Hepatocyte (in vitro differentiated cells): ENCODE measurements around the gene KCNQ1.

Experiments
- CTCF ChIP-seq: fragments of 200-600 bp; sonication (generic); IDR thresholded peaks from 2 replicates; pipeline ENCODE4 v1.5.1; 2016; ENCODE audit warnings: antibody characterized with exemption, mild to moderate bottlenecking; ENCODE audit not compliant: poor library complexity
- EZH2 ChIP-seq: fragments of 200-600 bp; sonication (generic); IDR thresholded peaks from 2 replicates; pipeline ENCODE4 v1.6.1; 2016; ENCODE audit warnings: antibody characterized with exemption, mild to moderate bottlenecking, borderline replicate concordance
- EZH2phosphoT487 ChIP-seq: fragments of 200-600 bp; sonication (generic); IDR thresholded peaks from one replicate; pipeline ENCODE4 v1.6.1; 2018; ENCODE audit warnings: antibody characterized with exemption, mild to moderate bottlenecking, low read depth, moderate library complexity; ENCODE audit not compliant: unreplicated experiment, severe bottlenecking

DNA sequence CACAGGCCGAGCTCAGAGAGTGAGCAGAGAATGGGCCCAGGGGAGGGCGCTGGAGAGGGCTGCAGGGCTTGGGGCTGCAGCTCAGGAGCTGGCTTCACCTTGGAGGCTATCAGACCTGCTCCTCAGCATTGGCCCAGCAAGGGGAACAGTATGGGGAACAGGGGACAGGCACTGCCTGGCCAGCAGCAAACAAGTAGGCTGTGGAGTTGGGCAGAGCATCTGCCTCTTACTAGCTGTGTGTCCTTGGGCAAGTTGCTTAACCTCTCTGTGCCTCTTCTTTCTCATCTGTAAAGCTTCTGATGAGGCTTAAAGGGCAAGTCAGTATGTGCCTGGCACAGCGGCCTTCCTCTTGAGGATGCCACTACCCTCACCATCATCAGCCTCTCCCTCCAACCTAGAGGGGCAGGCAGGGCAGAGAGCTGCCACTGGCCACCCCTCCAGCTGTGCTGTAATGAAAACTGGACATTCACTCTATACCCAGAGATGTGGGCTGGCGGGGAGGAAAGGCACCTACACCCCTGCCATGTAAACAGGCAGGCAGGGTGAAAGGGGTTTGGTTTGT, 448.2 kb downstream of the KCNQ1 start:
- TF ChIP-seq CTCF (no peak), EZH2 (no peak), EZH2phosphoT487 (no peak)
